HCT116 (cell line): ENCODE results near the gene CLCF1.
A peak's percentile ranks its signal among the peaks of the same experiment; 100 is the strongest.

Experiments used
- ELF1 ChIP-seq: IDR thresholded peaks from 2 replicates; pipeline ENCODE4 v1.6.1; 2012; ENCODE audit warnings: low read depth, borderline replicate concordance
- EZH2 ChIP-seq: fragments of 200-600 bp; sonication (generic); IDR thresholded peaks from 2 replicates; pipeline ENCODE4 v1.6.1; 2017; ENCODE audit warnings: antibody characterized with exemption, mixed run types
- POLR2A ChIP-seq: IDR thresholded peaks from 2 replicates; pipeline ENCODE4 v1.7.0; 2011; ENCODE audit warnings: borderline replicate concordance; ENCODE audit not compliant: insufficient read depth, insufficient read length; ENCODE audit errors: extremely low read depth
- POLR2AphosphoS5 ChIP-seq: IDR thresholded peaks from 2 replicates; pipeline ENCODE4 v1.6.1; 2011; ENCODE audit warnings: mild to moderate bottlenecking, low read depth, low read length, moderate library complexity
- RAD21 ChIP-seq: IDR thresholded peaks from 2 replicates; pipeline ENCODE4 v1.6.1; 2012; ENCODE audit warnings: low read depth, mild to moderate bottlenecking
- YY1 ChIP-seq: IDR thresholded peaks from 2 replicates; pipeline ENCODE4 v1.6.1; 2011; ENCODE audit warnings: low read length, low read depth, moderate library complexity, mild to moderate bottlenecking; ENCODE audit not compliant: insufficient replicate concordance; ENCODE audit errors: extremely low read depth
- ZNF274 ChIP-seq: fragments of 200-500 bp; sonication (Bioruptor generic); IDR thresholded peaks from 2 replicates; pipeline ENCODE4 v1.6.1; 2014; ENCODE audit warnings: mild to moderate bottlenecking, low read depth, low read length, inconsistent platforms
- TF ChIP-seq, protein P1 (sequence below), 3 experiments: fragments of 200-600 bp in 1 of 3; sonication (generic) in 1 of 3; IDR thresholded peaks in 2 of 3; conservative IDR thresholded peaks in 1 of 3; 2 replicates each; pipeline ENCODE4 v1.5.1; 2012 to 2017; ENCODE audit warnings: low read depth in 2 of 3, low read length in 2 of 3, antibody characterized with exemption in 1 of 3, borderline replicate concordance in 1 of 3, control low read depth in 1 of 3, mild to moderate bottlenecking in 1 of 3, mixed read lengths in 1 of 3, mixed run types in 1 of 3, moderate library complexity in 1 of 3; ENCODE audit not compliant: insufficient read depth in 1 of 3
- TF ChIP-seq, protein P2 (sequence below): IDR thresholded peaks from 2 replicates; pipeline ENCODE4 v1.6.1; 2012

DNA sequence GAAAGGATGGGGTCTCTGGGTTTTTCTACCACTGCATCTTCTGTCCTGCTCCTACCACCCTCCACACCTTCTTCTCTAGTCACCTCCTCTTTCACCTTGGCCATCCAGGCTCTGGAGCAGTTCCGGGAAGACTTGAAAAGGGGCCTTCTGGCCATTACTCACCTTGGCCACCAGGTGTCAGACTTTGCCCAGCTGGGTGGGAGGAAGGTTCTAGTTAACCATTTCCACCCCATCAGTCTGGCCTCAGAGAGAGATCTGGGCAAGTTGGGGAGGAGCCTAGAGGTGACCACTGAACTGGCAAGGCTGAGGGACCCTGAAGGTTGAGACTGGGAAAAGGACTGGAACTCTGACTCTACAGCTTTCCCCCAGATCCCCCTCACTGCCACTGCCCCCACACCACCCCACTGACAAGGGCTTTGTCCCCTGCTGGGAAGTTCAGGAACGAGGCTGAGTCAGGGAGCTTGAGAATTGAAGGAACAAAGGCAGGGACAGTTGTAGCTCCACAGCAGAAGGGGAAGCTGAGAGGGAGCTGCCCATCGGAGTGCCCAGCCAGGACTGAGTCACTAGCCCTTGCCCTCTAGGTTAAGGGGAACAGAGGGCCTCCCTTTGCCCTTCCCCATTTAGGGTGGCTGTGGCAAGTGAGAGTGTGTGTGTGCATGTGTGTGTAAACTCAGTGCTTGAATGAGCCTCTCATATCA, 16.4 kb downstream of the CLCF1 start:
- TF ChIP-seq ZNF274: no peak
- TF ChIP-seq, protein P1, sequence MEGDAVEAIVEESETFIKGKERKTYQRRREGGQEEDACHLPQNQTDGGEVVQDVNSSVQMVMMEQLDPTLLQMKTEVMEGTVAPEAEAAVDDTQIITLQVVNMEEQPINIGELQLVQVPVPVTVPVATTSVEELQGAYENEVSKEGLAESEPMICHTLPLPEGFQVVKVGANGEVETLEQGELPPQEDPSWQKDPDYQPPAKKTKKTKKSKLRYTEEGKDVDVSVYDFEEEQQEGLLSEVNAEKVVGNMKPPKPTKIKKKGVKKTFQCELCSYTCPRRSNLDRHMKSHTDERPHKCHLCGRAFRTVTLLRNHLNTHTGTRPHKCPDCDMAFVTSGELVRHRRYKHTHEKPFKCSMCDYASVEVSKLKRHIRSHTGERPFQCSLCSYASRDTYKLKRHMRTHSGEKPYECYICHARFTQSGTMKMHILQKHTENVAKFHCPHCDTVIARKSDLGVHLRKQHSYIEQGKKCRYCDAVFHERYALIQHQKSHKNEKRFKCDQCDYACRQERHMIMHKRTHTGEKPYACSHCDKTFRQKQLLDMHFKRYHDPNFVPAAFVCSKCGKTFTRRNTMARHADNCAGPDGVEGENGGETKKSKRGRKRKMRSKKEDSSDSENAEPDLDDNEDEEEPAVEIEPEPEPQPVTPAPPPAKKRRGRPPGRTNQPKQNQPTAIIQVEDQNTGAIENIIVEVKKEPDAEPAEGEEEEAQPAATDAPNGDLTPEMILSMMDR (IDR thresholded peaks at IDR 0.05 in 2 of 3, conservative IDR thresholded peaks at IDR 0.05 in 1 of 3; ENCODE audit: borderline replicate concordance in 1 of 3, insufficient read depth in 1 of 3, low read depth in 2 of 3, low read length in 2 of 3): peak in 2 of 3 experiments; percentile 95 to 96; a peak in 4 of 6 replicates
- no peak; the same call in 1 of the 2 replicates for TF ChIP-seq POLR2AphosphoS5
- no peak for TF ChIP-seq POLR2A
- peak; percentile 70 for TF ChIP-seq YY1
- no peak for TF ChIP-seq ELF1
- TF ChIP-seq, protein P2, sequence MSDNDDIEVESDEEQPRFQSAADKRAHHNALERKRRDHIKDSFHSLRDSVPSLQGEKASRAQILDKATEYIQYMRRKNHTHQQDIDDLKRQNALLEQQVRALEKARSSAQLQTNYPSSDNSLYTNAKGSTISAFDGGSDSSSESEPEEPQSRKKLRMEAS: no peak
- TF ChIP-seq RAD21: no peak
- TF ChIP-seq EZH2: no peak
